ENCODE results near the gene CRYBG1.

GRCh38 chr6:106456756-106457155 lies 96.2 kb downstream of the CRYBG1 start:
- TF ChIP-seq, protein P1, sequence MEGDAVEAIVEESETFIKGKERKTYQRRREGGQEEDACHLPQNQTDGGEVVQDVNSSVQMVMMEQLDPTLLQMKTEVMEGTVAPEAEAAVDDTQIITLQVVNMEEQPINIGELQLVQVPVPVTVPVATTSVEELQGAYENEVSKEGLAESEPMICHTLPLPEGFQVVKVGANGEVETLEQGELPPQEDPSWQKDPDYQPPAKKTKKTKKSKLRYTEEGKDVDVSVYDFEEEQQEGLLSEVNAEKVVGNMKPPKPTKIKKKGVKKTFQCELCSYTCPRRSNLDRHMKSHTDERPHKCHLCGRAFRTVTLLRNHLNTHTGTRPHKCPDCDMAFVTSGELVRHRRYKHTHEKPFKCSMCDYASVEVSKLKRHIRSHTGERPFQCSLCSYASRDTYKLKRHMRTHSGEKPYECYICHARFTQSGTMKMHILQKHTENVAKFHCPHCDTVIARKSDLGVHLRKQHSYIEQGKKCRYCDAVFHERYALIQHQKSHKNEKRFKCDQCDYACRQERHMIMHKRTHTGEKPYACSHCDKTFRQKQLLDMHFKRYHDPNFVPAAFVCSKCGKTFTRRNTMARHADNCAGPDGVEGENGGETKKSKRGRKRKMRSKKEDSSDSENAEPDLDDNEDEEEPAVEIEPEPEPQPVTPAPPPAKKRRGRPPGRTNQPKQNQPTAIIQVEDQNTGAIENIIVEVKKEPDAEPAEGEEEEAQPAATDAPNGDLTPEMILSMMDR (IDR thresholded peaks at IDR 0.05): no peak
- no peak for TF ChIP-seq EZH2 (IDR thresholded peaks at IDR 0.05; ENCODE audit: borderline replicate concordance, insufficient read depth, low read depth, low read length, poor library complexity, severe bottlenecking)

All from B cell (primary cell).